ENCODE data around the gene UBALD1.
"Not testable (repeated sequence)": the region's sequence is repeated elsewhere in the genome, so short reads cannot be mapped to it uniquely, and the experiment has no call there.

- TF ChIP-seq, protein P1, sequence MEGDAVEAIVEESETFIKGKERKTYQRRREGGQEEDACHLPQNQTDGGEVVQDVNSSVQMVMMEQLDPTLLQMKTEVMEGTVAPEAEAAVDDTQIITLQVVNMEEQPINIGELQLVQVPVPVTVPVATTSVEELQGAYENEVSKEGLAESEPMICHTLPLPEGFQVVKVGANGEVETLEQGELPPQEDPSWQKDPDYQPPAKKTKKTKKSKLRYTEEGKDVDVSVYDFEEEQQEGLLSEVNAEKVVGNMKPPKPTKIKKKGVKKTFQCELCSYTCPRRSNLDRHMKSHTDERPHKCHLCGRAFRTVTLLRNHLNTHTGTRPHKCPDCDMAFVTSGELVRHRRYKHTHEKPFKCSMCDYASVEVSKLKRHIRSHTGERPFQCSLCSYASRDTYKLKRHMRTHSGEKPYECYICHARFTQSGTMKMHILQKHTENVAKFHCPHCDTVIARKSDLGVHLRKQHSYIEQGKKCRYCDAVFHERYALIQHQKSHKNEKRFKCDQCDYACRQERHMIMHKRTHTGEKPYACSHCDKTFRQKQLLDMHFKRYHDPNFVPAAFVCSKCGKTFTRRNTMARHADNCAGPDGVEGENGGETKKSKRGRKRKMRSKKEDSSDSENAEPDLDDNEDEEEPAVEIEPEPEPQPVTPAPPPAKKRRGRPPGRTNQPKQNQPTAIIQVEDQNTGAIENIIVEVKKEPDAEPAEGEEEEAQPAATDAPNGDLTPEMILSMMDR (IDR thresholded peaks at IDR 0.05; ENCODE audit: low read length): not testable (repeated sequence)
- TF ChIP-seq EZH2 (IDR thresholded peaks at IDR 0.05; ENCODE audit: borderline replicate concordance, low read length): not testable (repeated sequence)
Observed at GRCh38 chr16:4573926-4574325, 40.8 kb downstream of the UBALD1 start.
